ENCODE measurements around the gene AARS2. TPM values are rescaled to one million over a fixed set of nuclear protein-coding genes. Genes with fewer than 3 reads are reported as not detected.
"Not testable (repeated sequence)": the region's sequence is repeated elsewhere in the genome, so short reads cannot be mapped to it uniquely, and the experiment has no call there.

AARS2 gene
- total RNA-seq, 1 donor from 2014 or later = 7.9 TPM

- Mint-ChIP-seq H3K27ac (ENCODE audit: unreplicated experiment) (no peak overlapping the region), H3K36me3 (ENCODE audit: low read depth) (no peaks in the 10 kb centered on the region), H3K4me3 (ENCODE audit: unreplicated experiment) (no peak overlapping the region), H3K4me1 (ENCODE audit: low read depth) (no peaks in the 10 kb centered on the region), H3K27me3 (ENCODE audit: low read depth) (peaks cover 27% of the 10 kb centered on the region), H3K9me3 (ENCODE audit: low read depth) (peaks cover 6% of the 10 kb centered on the region)
- no peak for DNase-seq (ENCODE audit: low spot score)
- TF ChIP-seq CTCF (IDR thresholded peaks at IDR 0.05) = no peak
Observed at GRCh38 chr6:44353336-44353735, 40.2 kb upstream of the AARS2 start.

DNA sequence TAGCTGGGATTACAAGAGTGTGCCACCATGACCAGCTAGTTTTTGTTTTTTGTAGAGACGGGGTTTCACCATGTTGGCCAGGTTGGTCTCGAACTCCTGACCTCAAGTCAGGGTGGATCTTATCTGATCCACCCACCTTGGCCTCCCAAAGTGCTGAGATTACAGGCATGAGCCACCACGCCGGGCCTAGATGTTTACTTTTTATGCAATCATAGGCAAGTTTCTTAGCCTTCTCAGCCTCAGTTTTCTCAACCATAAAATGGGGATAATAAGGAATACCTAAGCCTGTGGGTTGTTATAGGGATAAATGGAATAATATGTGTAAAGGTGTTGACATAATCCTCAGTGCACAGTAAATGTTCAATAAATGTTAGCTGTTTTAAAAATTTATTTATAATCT lies 39.1 kb upstream of the AARS2 start:
- peaks cover 6% of the 10 kb centered on the region for H3K9me3 Mint-ChIP-seq (ENCODE audit: low read depth)
- H3K4me1 Mint-ChIP-seq (ENCODE audit: low read depth) = no peaks in the 10 kb centered on the region
- no peak overlapping the region for H3K27ac Mint-ChIP-seq (ENCODE audit: unreplicated experiment)
- peaks cover 20% of the 10 kb centered on the region for H3K27me3 Mint-ChIP-seq (ENCODE audit: low read depth)
- no peak for TF ChIP-seq CTCF (IDR thresholded peaks at IDR 0.05)
- no peaks in the 10 kb centered on the region for H3K36me3 Mint-ChIP-seq (ENCODE audit: low read depth)
- no peak for DNase-seq (ENCODE audit: low spot score)
- H3K4me3 Mint-ChIP-seq (ENCODE audit: unreplicated experiment) = no peak overlapping the region

GRCh38 chr6:44350650-44350994 lies 37.5 kb upstream of the AARS2 start:
- H3K9me3 Mint-ChIP-seq (ENCODE audit: low read depth); DNase-seq (ENCODE audit: low spot score); H3K36me3 Mint-ChIP-seq (ENCODE audit: low read depth); H3K4me1 Mint-ChIP-seq (ENCODE audit: low read depth); H3K27me3 Mint-ChIP-seq (ENCODE audit: low read depth); H3K4me3 Mint-ChIP-seq (ENCODE audit: unreplicated experiment); H3K27ac Mint-ChIP-seq (ENCODE audit: unreplicated experiment): not testable (repeated sequence)

DNA sequence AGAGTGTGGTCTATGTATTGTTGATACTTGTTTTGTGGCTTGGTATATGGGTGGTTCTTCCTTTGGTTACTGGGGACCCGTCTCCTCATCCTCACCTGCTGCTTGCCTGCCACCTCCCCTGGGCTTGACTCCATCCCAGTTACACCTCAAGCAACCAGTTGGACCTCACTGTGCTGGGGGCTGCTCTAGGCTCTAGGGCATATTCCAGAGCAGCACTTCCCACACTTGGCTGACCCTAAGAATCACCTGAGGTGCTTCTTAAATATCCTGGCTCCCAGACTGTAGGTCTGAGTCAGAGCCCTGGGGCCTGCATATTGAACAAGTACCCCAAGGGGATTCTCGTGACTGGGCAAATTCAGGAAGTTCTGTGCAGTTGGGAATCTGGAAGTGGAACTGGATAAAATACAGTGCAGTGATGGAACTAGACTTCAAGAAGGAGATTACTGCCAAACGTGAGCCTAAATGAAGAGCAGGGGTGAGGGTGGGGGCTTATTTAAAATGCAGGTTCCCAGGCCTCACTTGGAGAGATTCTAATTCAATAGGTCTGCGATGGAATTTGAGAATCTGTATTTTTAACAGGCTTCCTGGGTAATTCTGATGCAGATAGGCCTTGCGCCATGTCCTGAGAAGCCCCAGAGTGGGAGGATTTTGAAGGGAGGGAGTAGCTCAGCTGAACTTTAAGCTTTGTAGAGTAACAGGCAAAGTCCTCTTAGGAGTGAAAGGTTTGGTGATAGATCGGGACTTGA lies 36.9 kb upstream of the AARS2 start:
- DNase-seq (ENCODE audit: low spot score) = no peak
- Mint-ChIP-seq H3K9me3 (ENCODE audit: low read depth) (no peaks in the 10 kb centered on the region), H3K4me1 (ENCODE audit: low read depth) (no peaks in the 10 kb centered on the region), H3K27ac (ENCODE audit: unreplicated experiment) (no peak overlapping the region), H3K36me3 (ENCODE audit: low read depth) (no peaks in the 10 kb centered on the region), H3K4me3 (ENCODE audit: unreplicated experiment) (no peak overlapping the region), H3K27me3 (ENCODE audit: low read depth) (peaks cover 5% of the 10 kb centered on the region)
- no peak for TF ChIP-seq CTCF (IDR thresholded peaks at IDR 0.05)

DNA sequence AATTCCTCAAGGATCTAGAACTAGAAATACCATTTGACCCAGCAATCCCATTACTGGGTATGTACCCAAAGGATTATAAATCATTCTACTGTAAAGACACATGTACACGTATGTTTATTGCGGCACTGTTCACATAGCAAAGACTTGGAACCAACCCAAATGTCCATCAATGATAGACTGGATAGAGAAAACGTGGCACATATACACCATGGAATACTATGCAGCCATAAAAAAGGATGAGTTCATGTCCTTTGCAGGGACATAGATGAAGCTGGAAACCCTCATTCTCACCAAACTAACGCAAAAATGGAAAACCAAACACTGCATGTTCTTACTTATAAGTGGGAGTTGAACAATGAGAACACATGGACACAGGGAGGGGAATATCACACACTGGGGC lies 33.7 kb upstream of the AARS2 start:
- H3K4me1 Mint-ChIP-seq (ENCODE audit: low read depth); H3K36me3 Mint-ChIP-seq (ENCODE audit: low read depth); H3K4me3 Mint-ChIP-seq (ENCODE audit: unreplicated experiment); H3K9me3 Mint-ChIP-seq (ENCODE audit: low read depth); DNase-seq (ENCODE audit: low spot score); H3K27ac Mint-ChIP-seq (ENCODE audit: unreplicated experiment): not testable (repeated sequence)
- H3K27me3 Mint-ChIP-seq (ENCODE audit: low read depth) = peaks cover 27% of the 10 kb centered on the region

DNA sequence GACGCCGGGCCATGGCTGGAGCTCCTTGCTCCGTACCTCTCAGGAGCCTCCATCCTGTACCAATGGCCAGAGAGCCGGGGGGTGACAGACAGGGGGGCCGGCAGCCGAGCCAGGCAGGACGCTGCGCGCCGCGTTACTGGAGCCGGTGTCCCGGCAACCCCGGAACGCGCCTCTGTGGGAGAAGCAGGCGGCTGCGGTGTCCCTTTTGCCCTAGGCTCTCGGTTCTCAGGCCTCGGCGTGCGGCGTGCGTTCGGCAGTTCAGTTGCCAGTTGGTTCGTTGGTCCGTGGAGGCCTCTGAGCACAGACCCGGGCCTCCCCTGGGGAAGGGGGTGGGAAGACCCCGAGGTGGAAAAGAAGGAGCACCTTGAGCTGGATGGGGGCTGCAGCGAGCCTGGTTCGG lies 29.3 kb upstream of the AARS2 start, which contains the start of gene SPATS1:
TSS of gene SPATS1 (plus strand) at position 162 of the 400 bp plus-strand sequence. CDS start 446 bp downstream, outside the sequence.
- no peak for TF ChIP-seq CTCF (IDR thresholded peaks at IDR 0.05)
- Mint-ChIP-seq H3K36me3 (ENCODE audit: low read depth) (no peaks in the 10 kb centered on the region), H3K27ac (ENCODE audit: unreplicated experiment) (no peak within 1 kb of the TSS), H3K4me1 (ENCODE audit: low read depth) (peaks cover 6% of the 10 kb centered on the region), H3K4me3 (ENCODE audit: unreplicated experiment) (no peak within 1 kb of the TSS), H3K27me3 (ENCODE audit: low read depth) (peaks cover 32% of the 10 kb centered on the region), H3K9me3 (ENCODE audit: low read depth) (no peaks in the 10 kb centered on the region)
- DNase-seq (ENCODE audit: low spot score) = no peak
